Ishikawa (cell line): ENCODE results near the gene CD2AP.

ENCODE experiments used
- CEBPB ChIP-seq: IDR thresholded peaks from 2 replicates; pipeline ENCODE4 v1.6.1; 2012
- CREB1 ChIP-seq: IDR thresholded peaks from 2 replicates; pipeline ENCODE4 v1.6.1; 2012; ENCODE audit warnings: low read depth
- EGR1 ChIP-seq: IDR thresholded peaks from 2 replicates; pipeline ENCODE4 v1.6.1; 2012
- EP300 ChIP-seq: IDR thresholded peaks from 2 replicates; pipeline ENCODE4 v1.6.1; 2012; ENCODE audit warnings: borderline replicate concordance
- FOXM1 ChIP-seq: IDR thresholded peaks from 2 replicates; pipeline ENCODE4 v1.6.1; 2012; ENCODE audit warnings: low read depth, borderline replicate concordance
- NFIC ChIP-seq: IDR thresholded peaks from 2 replicates; pipeline ENCODE4 v1.6.1; 2012
- RAD21 ChIP-seq: IDR thresholded peaks from 2 replicates; pipeline ENCODE4 v1.6.1; 2012; ENCODE audit warnings: low read depth
- TAF1 ChIP-seq: IDR thresholded peaks from 2 replicates; pipeline ENCODE4 v1.6.1; 2012; ENCODE audit warnings: low read depth, mild to moderate bottlenecking
- TCF12 ChIP-seq: IDR thresholded peaks from 2 replicates; pipeline ENCODE4 v1.6.1; 2012; ENCODE audit warnings: low read depth
- TEAD4 ChIP-seq: IDR thresholded peaks from 2 replicates; pipeline ENCODE4 v1.6.1; 2012
- YY1 ChIP-seq: IDR thresholded peaks from 2 replicates; pipeline ENCODE4 v1.6.1; 2012; ENCODE audit warnings: low read depth
- ZBTB7A ChIP-seq: IDR thresholded peaks from 2 replicates; pipeline ENCODE4 v1.6.1; 2012; ENCODE audit warnings: low read depth
- TF ChIP-seq, protein P1 (sequence below): IDR thresholded peaks from 2 replicates; pipeline ENCODE4 v1.6.1; 2012; ENCODE audit warnings: low read depth, mild to moderate bottlenecking
- TF ChIP-seq, protein P2 (sequence below): IDR thresholded peaks from 2 replicates; pipeline ENCODE4 v1.6.1; 2012
- TF ChIP-seq, protein P3 (sequence below): IDR thresholded peaks from 2 replicates; pipeline ENCODE4 v1.6.1; 2012

Gene CD2AP

DNA sequence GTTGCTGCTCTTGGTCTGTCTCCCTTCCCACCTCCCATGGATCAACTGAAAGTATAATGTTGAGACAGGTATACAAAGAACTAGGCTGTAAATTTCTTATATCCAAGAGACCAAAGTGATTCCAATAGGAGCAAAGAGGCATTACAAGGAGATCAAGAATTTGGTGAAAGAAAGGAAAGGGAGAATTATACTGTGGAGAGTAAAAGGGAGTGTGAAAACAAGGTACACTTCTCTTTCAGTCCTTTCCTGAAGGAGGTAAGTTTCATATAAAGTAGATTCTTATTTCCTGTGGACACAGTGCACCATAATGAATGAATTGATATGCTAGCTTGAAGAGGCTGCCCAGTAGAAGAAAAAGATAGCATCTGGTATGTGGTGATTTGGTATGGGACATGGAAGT, 49.7 kb downstream of the CD2AP start:
- TF ChIP-seq NFIC (no peak), CREB1 (no peak), ZBTB7A (no peak), FOXM1 (no peak), RAD21 (no peak), TAF1 (no peak)
- TF ChIP-seq, protein P1, sequence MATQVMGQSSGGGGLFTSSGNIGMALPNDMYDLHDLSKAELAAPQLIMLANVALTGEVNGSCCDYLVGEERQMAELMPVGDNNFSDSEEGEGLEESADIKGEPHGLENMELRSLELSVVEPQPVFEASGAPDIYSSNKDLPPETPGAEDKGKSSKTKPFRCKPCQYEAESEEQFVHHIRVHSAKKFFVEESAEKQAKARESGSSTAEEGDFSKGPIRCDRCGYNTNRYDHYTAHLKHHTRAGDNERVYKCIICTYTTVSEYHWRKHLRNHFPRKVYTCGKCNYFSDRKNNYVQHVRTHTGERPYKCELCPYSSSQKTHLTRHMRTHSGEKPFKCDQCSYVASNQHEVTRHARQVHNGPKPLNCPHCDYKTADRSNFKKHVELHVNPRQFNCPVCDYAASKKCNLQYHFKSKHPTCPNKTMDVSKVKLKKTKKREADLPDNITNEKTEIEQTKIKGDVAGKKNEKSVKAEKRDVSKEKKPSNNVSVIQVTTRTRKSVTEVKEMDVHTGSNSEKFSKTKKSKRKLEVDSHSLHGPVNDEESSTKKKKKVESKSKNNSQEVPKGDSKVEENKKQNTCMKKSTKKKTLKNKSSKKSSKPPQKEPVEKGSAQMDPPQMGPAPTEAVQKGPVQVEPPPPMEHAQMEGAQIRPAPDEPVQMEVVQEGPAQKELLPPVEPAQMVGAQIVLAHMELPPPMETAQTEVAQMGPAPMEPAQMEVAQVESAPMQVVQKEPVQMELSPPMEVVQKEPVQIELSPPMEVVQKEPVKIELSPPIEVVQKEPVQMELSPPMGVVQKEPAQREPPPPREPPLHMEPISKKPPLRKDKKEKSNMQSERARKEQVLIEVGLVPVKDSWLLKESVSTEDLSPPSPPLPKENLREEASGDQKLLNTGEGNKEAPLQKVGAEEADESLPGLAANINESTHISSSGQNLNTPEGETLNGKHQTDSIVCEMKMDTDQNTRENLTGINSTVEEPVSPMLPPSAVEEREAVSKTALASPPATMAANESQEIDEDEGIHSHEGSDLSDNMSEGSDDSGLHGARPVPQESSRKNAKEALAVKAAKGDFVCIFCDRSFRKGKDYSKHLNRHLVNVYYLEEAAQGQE, result no peak
- TF ChIP-seq, protein P2, sequence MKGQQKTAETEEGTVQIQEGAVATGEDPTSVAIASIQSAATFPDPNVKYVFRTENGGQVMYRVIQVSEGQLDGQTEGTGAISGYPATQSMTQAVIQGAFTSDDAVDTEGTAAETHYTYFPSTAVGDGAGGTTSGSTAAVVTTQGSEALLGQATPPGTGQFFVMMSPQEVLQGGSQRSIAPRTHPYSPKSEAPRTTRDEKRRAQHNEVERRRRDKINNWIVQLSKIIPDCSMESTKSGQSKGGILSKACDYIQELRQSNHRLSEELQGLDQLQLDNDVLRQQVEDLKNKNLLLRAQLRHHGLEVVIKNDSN, result no peak

DNA sequence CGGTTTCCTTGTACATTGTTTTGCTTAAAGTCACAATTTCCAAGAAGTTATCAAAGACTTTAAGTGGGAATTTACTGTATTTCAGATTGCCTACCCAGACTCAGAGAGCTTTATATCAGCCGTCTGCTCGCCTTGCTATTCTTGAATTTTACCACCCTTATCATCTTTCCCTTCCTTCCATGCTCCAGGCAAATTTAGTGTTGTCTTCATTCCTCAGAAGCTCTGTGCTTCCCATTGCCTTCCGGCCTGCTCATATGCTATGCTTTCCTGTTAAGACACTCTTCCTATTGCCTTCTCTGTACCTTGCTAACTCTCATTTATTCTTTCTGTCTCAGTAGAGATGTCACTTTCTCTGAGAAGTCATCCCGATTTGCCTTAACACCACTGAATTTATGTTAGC, 52.1 kb downstream of the CD2AP start:
- TF ChIP-seq CREB1, result no peak
- TF ChIP-seq FOXM1, result no peak
- TF ChIP-seq CEBPB, result no peak
- TF ChIP-seq EGR1, result no peak
- no peak for TF ChIP-seq ZBTB7A
- no peak for TF ChIP-seq TEAD4
- no peak for TF ChIP-seq NFIC
- TF ChIP-seq, protein P1, result no peak
- TF ChIP-seq, protein P2, result no peak
- TF ChIP-seq EP300, result no peak
- no peak for TF ChIP-seq TAF1

DNA sequence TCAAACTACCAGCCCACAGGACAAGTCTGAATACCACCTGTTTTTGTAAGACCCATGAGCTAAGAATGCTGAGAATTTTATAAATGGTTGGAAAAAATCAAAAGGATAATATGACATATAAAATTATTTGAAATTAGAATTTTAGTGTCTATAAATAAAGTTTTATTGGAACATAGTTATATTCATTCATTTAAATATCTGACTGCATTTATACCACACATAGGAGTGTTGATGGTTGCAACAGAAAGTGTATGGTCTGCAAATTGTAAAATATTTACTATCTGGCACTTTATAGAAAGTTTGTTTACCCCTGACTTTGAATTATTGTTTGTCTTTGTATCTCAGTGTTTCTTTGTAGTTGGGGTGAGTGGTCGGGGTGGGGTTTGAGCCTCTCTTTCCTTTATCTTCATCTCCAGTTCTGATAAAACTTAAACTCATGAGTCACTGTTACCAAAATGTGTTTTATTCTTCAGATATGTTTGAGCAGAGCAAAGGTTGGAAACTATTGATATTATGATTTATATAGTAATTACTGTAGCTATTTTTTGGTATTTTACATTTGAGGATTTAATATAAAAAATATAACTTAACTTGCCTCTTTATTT, 55.5 kb downstream of the CD2AP start:
- TF ChIP-seq TEAD4 (no peak), FOXM1 (no peak), YY1 (no peak), EGR1 (no peak), CREB1 (no peak), NFIC (no peak), ZBTB7A (no peak), TCF12 (no peak)

DNA sequence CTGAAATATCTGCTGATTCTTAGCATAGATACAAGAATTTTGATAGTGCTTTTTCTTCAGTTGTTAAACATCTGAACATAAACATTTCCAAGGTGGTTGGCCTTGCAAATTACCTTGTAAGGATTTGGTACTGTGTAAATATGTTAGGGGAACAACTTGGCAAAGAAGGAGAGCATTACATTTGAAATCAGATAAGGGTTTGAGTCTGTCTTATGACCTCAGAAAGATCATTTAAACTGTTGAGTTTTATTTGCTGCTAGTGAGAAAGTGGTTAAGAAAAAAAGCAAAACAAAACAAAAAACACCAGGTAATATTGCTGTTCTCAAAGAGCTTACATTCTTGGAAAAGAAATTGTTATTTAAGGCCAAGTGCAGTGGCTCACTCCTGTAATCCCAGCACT, 56.5 kb downstream of the CD2AP start:
- no peak for TF ChIP-seq ZBTB7A
- TF ChIP-seq CREB1, result no peak
- TF ChIP-seq, protein P1, result no peak
- no peak for TF ChIP-seq TCF12
- TF ChIP-seq YY1, result no peak
- no peak for TF ChIP-seq NFIC
- no peak for TF ChIP-seq EP300
- TF ChIP-seq TEAD4, result no peak
- no peak for TF ChIP-seq EGR1
- no peak for TF ChIP-seq RAD21
- TF ChIP-seq, protein P3, sequence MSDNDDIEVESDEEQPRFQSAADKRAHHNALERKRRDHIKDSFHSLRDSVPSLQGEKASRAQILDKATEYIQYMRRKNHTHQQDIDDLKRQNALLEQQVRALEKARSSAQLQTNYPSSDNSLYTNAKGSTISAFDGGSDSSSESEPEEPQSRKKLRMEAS, result no peak
- TF ChIP-seq TAF1, result no peak
- TF ChIP-seq, protein P2, result no peak
- TF ChIP-seq CEBPB, result no peak
- no peak for TF ChIP-seq FOXM1
